ENCODE measurements around the gene SDE2.

- TF ChIP-seq CTCF (IDR thresholded peaks at IDR 0.05; ENCODE audit: poor library complexity, severe bottlenecking) (no peak), RAD21 (conservative IDR thresholded peaks at IDR 0.05) (no peak), MXI1 (conservative IDR thresholded peaks at IDR 0.05; ENCODE audit: poor library complexity, severe bottlenecking) (no peak), EP300 (conservative IDR thresholded peaks at IDR 0.05; ENCODE audit: poor library complexity, severe bottlenecking) (no peak)
Measured at GRCh38 chr1:225936523-225936922, 62.6 kb downstream of the SDE2 start.
